Loucy (cell line): ENCODE results near the gene ADAMTSL2.

Source experiments
- EZH2phosphoT487 ChIP-seq: fragments of 200-600 bp; IDR thresholded peaks from 2 replicates; pipeline ENCODE4 v1.6.1; 2018; ENCODE audit warnings: antibody characterized with exemption, mild to moderate bottlenecking, moderate library complexity, borderline replicate concordance
- TF ChIP-seq, protein P1 (sequence below): fragments of 200-600 bp; sonication (generic); conservative IDR thresholded peaks from 2 replicates; pipeline ENCODE4 v1.5.1; 2014; ENCODE audit warnings: mild to moderate bottlenecking, antibody characterized with exemption, low read length

DNA sequence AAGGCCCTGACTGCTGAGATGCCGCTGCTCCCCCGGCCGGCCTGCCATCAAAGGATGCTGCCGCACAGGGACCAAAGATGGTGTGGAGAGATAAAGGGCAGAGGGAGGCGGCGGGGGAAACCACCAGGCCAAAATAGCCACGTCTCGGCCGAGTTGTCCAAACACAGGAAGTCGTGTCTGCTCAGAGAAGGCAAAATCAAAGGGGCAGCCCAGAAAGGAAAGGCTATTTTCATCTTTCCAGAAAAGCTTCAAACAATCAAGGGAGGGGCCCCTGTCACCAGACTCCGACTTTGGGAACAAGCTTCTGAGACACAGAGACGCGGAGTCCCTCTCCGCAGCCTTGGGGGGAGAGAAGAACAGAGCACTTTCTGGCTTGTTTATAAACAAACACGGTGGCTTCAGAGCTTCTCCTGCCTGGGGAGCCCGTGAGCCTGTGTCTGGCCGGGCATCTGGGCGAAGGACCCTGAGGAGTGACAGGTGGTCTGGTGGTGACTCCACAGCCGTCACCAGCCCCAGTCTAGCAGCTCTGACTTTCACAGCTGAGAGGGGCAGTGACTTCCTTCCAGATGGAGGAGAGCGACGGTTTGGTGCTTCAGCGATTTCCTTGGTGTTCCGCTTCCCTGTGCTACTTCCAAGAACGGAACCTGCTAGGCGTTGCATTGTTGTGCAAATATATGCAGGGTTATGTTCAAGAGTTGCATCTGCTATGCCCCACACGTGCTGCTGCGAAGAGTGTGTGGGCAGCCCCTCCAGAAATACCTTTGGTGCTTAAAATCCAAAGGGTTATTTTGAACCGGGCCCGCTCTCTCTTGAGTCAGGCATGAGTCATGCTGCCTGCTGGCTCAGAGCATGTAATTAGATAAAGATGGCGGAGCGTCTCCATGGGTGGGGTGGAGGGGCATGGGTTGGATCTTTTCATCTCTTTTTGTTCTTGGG, 24.0 kb downstream of the ADAMTSL2 start:
- TF ChIP-seq, protein P1, sequence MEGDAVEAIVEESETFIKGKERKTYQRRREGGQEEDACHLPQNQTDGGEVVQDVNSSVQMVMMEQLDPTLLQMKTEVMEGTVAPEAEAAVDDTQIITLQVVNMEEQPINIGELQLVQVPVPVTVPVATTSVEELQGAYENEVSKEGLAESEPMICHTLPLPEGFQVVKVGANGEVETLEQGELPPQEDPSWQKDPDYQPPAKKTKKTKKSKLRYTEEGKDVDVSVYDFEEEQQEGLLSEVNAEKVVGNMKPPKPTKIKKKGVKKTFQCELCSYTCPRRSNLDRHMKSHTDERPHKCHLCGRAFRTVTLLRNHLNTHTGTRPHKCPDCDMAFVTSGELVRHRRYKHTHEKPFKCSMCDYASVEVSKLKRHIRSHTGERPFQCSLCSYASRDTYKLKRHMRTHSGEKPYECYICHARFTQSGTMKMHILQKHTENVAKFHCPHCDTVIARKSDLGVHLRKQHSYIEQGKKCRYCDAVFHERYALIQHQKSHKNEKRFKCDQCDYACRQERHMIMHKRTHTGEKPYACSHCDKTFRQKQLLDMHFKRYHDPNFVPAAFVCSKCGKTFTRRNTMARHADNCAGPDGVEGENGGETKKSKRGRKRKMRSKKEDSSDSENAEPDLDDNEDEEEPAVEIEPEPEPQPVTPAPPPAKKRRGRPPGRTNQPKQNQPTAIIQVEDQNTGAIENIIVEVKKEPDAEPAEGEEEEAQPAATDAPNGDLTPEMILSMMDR: no peak
- no peak for TF ChIP-seq EZH2phosphoT487
